Measurements from ENCODE around the gene C2.

GRCh38 chr6:31896493-31896855 lies 31.0 kb upstream of the C2 start:
- TF ChIP-seq CTCF (IDR thresholded peaks at IDR 0.05), result no peak
- no peak for TF ChIP-seq POLR2A (IDR thresholded peaks at IDR 0.05)
